Neuronal stem cell (in vitro differentiated cells): Measurements from ENCODE around the gene EIF4G2.

Source experiments
- DNase-seq: peaks from one replicate; pipeline ENCODE4 v3.0.0-alpha.2; 2013; ENCODE audit warnings: low spot score
- H2AFZ ChIP-seq: one replicate; pipeline ENCODE4 v1.6.1; 2013; ENCODE audit warnings: mild to moderate bottlenecking, low read length, inconsistent platforms
- H2AK5ac ChIP-seq: 2 replicates; pipeline ENCODE4 v1.6.1; 2013; ENCODE audit warnings: low read depth, mild to moderate bottlenecking, inconsistent platforms, low read length, moderate library complexity, mixed read lengths
- H2BK120ac ChIP-seq: 2 replicates; pipeline ENCODE4 v1.6.1; 2013; ENCODE audit warnings: low read depth, mild to moderate bottlenecking, inconsistent platforms, low read length, moderate library complexity, mixed read lengths
- H2BK12ac ChIP-seq: one replicate; pipeline ENCODE4 v1.6.1; 2013; ENCODE audit warnings: low read length, inconsistent platforms
- H2BK15ac ChIP-seq: 2 replicates; pipeline ENCODE4 v1.6.1; 2013; ENCODE audit warnings: mild to moderate bottlenecking, low read length, inconsistent platforms, mixed read lengths
- H2BK5ac ChIP-seq: one replicate; pipeline ENCODE4 v1.6.1; 2013; ENCODE audit warnings: inconsistent platforms, mild to moderate bottlenecking, low read length, moderate library complexity
- H3K14ac ChIP-seq: one replicate; pipeline ENCODE4 v1.6.1; 2013; ENCODE audit warnings: low read length, inconsistent platforms
- H3K18ac ChIP-seq: 2 replicates; pipeline ENCODE4 v1.6.1; 2013; ENCODE audit warnings: low read length, inconsistent platforms
- H3K23ac ChIP-seq: 2 replicates; pipeline ENCODE4 v1.6.1; 2013; ENCODE audit warnings: low read depth, mild to moderate bottlenecking, mixed read lengths, low read length, inconsistent platforms; ENCODE audit not compliant: poor library complexity
- H3K27ac ChIP-seq: replicated peaks from 3 replicates; pipeline ENCODE4 v1.5.1; 2013; ENCODE audit warnings: low read length, inconsistent platforms
- H3K27me3 ChIP-seq, 3 experiments: 2 replicates each; pipeline ENCODE4 v1.6.1; 2013; ENCODE audit warnings: low read length in 3 of 3, mild to moderate bottlenecking in 2 of 3, inconsistent platforms in 1 of 3, low read depth in 1 of 3, mixed read lengths in 1 of 3, moderate library complexity in 1 of 3; ENCODE audit not compliant: control insufficient read depth in 3 of 3, insufficient read depth in 3 of 3
- H3K36me3 ChIP-seq, 2 donors: replicated peaks in 1 of 2; 2 replicates each; pipeline ENCODE4 v1.6.1; 2013; ENCODE audit warnings: low read length in 2 of 2; ENCODE audit not compliant: control insufficient read depth in 2 of 2, insufficient read depth in 2 of 2
- H3K4ac ChIP-seq: 2 replicates; pipeline ENCODE4 v1.6.1; 2013; ENCODE audit warnings: inconsistent platforms, mild to moderate bottlenecking, low read length, moderate library complexity
- H3K4me1 ChIP-seq, 2 donors: 1 replicate in 1 of 2; 2 replicates in 1 of 2; pipeline ENCODE4 v1.6.1; 2013; ENCODE audit warnings: low read length in 2 of 2, low read depth in 1 of 2; ENCODE audit not compliant: control insufficient read depth in 2 of 2, insufficient read depth in 1 of 2
- H3K4me2 ChIP-seq: one replicate; pipeline ENCODE4 v1.6.1; 2013; ENCODE audit warnings: mild to moderate bottlenecking, low read length, inconsistent platforms; ENCODE audit not compliant: insufficient read depth, poor library complexity, severe bottlenecking
- H3K4me3 ChIP-seq, 2 donors: 2 replicates each; pipeline ENCODE4 v1.5.1; 2013; ENCODE audit warnings: low read length in 2 of 2, mild to moderate bottlenecking in 2 of 2, inconsistent platforms in 1 of 2, moderate library complexity in 1 of 2
- H3K79me1 ChIP-seq: one replicate; pipeline ENCODE4 v1.6.1; 2013; ENCODE audit warnings: low read depth, mild to moderate bottlenecking, inconsistent platforms, low read length, moderate library complexity
- H3K9ac ChIP-seq: one replicate; pipeline ENCODE4 v1.6.1; 2013; ENCODE audit warnings: mild to moderate bottlenecking, low read depth, low read length, inconsistent platforms; ENCODE audit not compliant: poor library complexity
- H3K9me3 ChIP-seq, 2 donors: replicated peaks in 1 of 2; 2 replicates each; pipeline versions ENCODE3 to v1.6.1; 2013; ENCODE audit warnings: low read length in 2 of 2, mild to moderate bottlenecking in 2 of 2, inconsistent platforms in 1 of 2, low read depth in 1 of 2, mixed read lengths in 1 of 2, moderate library complexity in 1 of 2; ENCODE audit not compliant: control insufficient read depth in 2 of 2, insufficient read depth in 1 of 2
- H4K8ac ChIP-seq: one replicate; pipeline ENCODE4 v1.6.1; 2013; ENCODE audit warnings: low read depth, mild to moderate bottlenecking, inconsistent platforms, low read length, moderate library complexity
- H4K91ac ChIP-seq: one replicate; pipeline ENCODE4 v1.6.1; 2013; ENCODE audit warnings: low read length, low read depth, mild to moderate bottlenecking, inconsistent platforms; ENCODE audit not compliant: poor library complexity
- WGBS, 2 donors: extraction: QIAGEN DNeasy Blood & Tissue Kit; methylation state at CpG; one replicate each; pipeline ENCODE4 v1.1.7; 2013; ENCODE audit warnings: missing lambda C conversion rate in 2 of 2, mixed read lengths in 1 of 2; ENCODE audit not compliant: insufficient read length in 2 of 2, insufficient replicate concordance in 1 of 2; ENCODE audit errors: extremely low coverage in 2 of 2; 5-methylcytosine and 5-hydroxymethylcytosine counted together

EIF4G2 gene

GRCh38 chr11:10762185-10762584, 46.5 kb downstream of the EIF4G2 start:
- no peak overlapping the region for H2AK5ac ChIP-seq
- no peak overlapping the region for H3K23ac ChIP-seq
- no peak overlapping the region for H3K18ac ChIP-seq
- DNase-seq, result no peak
- no peak overlapping the region for H4K91ac ChIP-seq
- no peak overlapping the region for H2BK12ac ChIP-seq
- H2BK5ac ChIP-seq, result no peak overlapping the region
- H3K27ac ChIP-seq, result no peak overlapping the region
- no peak overlapping the region for H3K9ac ChIP-seq
- H3K4me1 ChIP-seq, result no peaks in the 10 kb centered on the region
- no peak overlapping the region for H3K4me2 ChIP-seq
- no peak overlapping the region for H2BK120ac ChIP-seq
- no peak overlapping the region for H4K8ac ChIP-seq
- H2AFZ ChIP-seq, result no peak overlapping the region
- peaks cover 0 to 7% of the 10 kb centered on the region in 2 donors for H3K36me3 ChIP-seq
- no peaks in the 10 kb centered on the region for H3K79me1 ChIP-seq
- H3K4ac ChIP-seq, result no peak overlapping the region
- no peak overlapping the region for H3K4me3 ChIP-seq
- H3K27me3 ChIP-seq, result no peaks in the 10 kb centered on the region
- no peaks in the 10 kb centered on the region for H3K9me3 ChIP-seq
- no peak overlapping the region for H3K14ac ChIP-seq
- no peak overlapping the region for H2BK15ac ChIP-seq

- H3K36me3 ChIP-seq, result peaks cover 0 to 7% of the 10 kb centered on the region in 2 donors
- H2BK12ac ChIP-seq, result no peak overlapping the region
- no peak overlapping the region for H2BK5ac ChIP-seq
- H4K8ac ChIP-seq, result no peak overlapping the region
- no peak for DNase-seq
- no peak overlapping the region for H3K4me2 ChIP-seq
- H3K4me3 ChIP-seq, result no peak overlapping the region
- no peak overlapping the region for H2BK15ac ChIP-seq
- no peaks in the 10 kb centered on the region for H3K9me3 ChIP-seq
- H2AK5ac ChIP-seq, result no peak overlapping the region
- H3K4ac ChIP-seq, result no peak overlapping the region
- no peak overlapping the region for H3K23ac ChIP-seq
- H3K79me1 ChIP-seq, result no peaks in the 10 kb centered on the region
- no peak overlapping the region for H4K91ac ChIP-seq
- no peak overlapping the region for H3K18ac ChIP-seq
- H3K4me1 ChIP-seq, result no peaks in the 10 kb centered on the region
- no peaks in the 10 kb centered on the region for H3K27me3 ChIP-seq
- no CpG with 5 or more reads among the region's 6 CpGs for WGBS, 2 donors
- H3K27ac ChIP-seq, result no peak overlapping the region
- no peak overlapping the region for H3K14ac ChIP-seq
- no peak overlapping the region for H2BK120ac ChIP-seq
- H3K9ac ChIP-seq, result no peak overlapping the region
- no peak overlapping the region for H2AFZ ChIP-seq
Observed at GRCh38 chr11:10761085-10761698, 47.5 kb downstream of the EIF4G2 start.

- no peaks in the 10 kb centered on the region for H3K9me3 ChIP-seq
- no peak overlapping the region for H2AFZ ChIP-seq
- no peak overlapping the region for H3K4me3 ChIP-seq
- no peak overlapping the region for H2BK15ac ChIP-seq
- no peak overlapping the region for H3K14ac ChIP-seq
- DNase-seq, result no peak
- no peak overlapping the region for H2BK120ac ChIP-seq
- H3K79me1 ChIP-seq, result no peaks in the 10 kb centered on the region
- no peak overlapping the region for H3K4me2 ChIP-seq
- H3K9ac ChIP-seq, result no peak overlapping the region
- H4K8ac ChIP-seq, result no peak overlapping the region
- H4K91ac ChIP-seq, result no peak overlapping the region
- H2BK5ac ChIP-seq, result no peak overlapping the region
- no peaks in the 10 kb centered on the region for H3K4me1 ChIP-seq
- 100% methylated on average over 1 of the region's 1 CpG; no CpG with 5 or more reads in 1 of the 2 donors for WGBS, 2 donors
- no peak overlapping the region for H3K27ac ChIP-seq
- no peak overlapping the region for H3K23ac ChIP-seq
- no peak overlapping the region for H3K18ac ChIP-seq
- peaks cover 0 to 6% of the 10 kb centered on the region in 2 donors for H3K36me3 ChIP-seq
- no peak overlapping the region for H3K4ac ChIP-seq
- H2AK5ac ChIP-seq, result no peak overlapping the region
- H2BK12ac ChIP-seq, result no peak overlapping the region
- no peaks in the 10 kb centered on the region for H3K27me3 ChIP-seq
Observed at GRCh38 chr11:10758957-10759356, 49.8 kb downstream of the EIF4G2 start.

- H2BK12ac ChIP-seq, result no peak overlapping the region
- H3K9me3 ChIP-seq, result no peaks in the 10 kb centered on the region
- no peak overlapping the region for H2AK5ac ChIP-seq
- H3K79me1 ChIP-seq, result no peaks in the 10 kb centered on the region
- no peak overlapping the region for H3K27ac ChIP-seq
- no peak overlapping the region for H2BK15ac ChIP-seq
- DNase-seq, result no peak
- H2AFZ ChIP-seq, result no peak overlapping the region
- no peak overlapping the region for H2BK120ac ChIP-seq
- no peak overlapping the region for H3K14ac ChIP-seq
- H3K36me3 ChIP-seq, result peaks cover 0 to 5% of the 10 kb centered on the region in 2 donors
- no peak overlapping the region for H4K8ac ChIP-seq
- no peak overlapping the region for H3K4me2 ChIP-seq
- no peak overlapping the region for H2BK5ac ChIP-seq
- no CpG with 5 or more reads among the region's 7 CpGs for WGBS, 2 donors
- no peak overlapping the region for H3K23ac ChIP-seq
- H4K91ac ChIP-seq, result no peak overlapping the region
- no peaks in the 10 kb centered on the region for H3K4me1 ChIP-seq
- no peak overlapping the region for H3K18ac ChIP-seq
- peak overlapping the region in 1 of 2 donors; percentile 93 for H3K4me3 ChIP-seq
- no peaks in the 10 kb centered on the region for H3K27me3 ChIP-seq
- H3K4ac ChIP-seq, result no peak overlapping the region
- no peak overlapping the region for H3K9ac ChIP-seq
Observed at GRCh38 chr11:10752486-10752885, 56.2 kb downstream of the EIF4G2 start.
